CD14-positive monocyte (primary cell): ENCODE results near the gene DHRS1. TPM values are rescaled to one million over a fixed set of nuclear protein-coding genes. Genes with fewer than 3 reads are reported as not detected.

Experiments used
- DNase-seq, 3 donors: peaks; one replicate each; pipeline ENCODE4 v3.0.0-alpha.2; 2011 to 2022
- H2AFZ ChIP-seq: 2 replicates; pipeline ENCODE4 v1.6.0; 2012; ENCODE audit warnings: mild to moderate bottlenecking, low read depth, low read length, inconsistent platforms; ENCODE audit not compliant: insufficient read depth, poor library complexity, severe bottlenecking
- H3K27ac ChIP-seq, 2 donors: 1 replicate in 1 of 2; 2 replicates in 1 of 2; pipeline ENCODE4 v1.5.1; 2012 to 2013; ENCODE audit warnings: low read length in 2 of 2, control low read depth in 1 of 2, inconsistent platforms in 1 of 2, low read depth in 1 of 2, mild to moderate bottlenecking in 1 of 2
- H3K27me3 ChIP-seq, 2 donors: one replicate each; pipeline versions ENCODE4 v1.6.0 to v1.6.1; 2011 to 2013; ENCODE audit warnings: low read length in 2 of 2; ENCODE audit not compliant: control insufficient read depth in 2 of 2, insufficient read depth in 2 of 2
- H3K36me3 ChIP-seq, 2 donors: replicated peaks in 1 of 2; 1 replicate in 1 of 2; 2 replicates in 1 of 2; pipeline versions ENCODE4 v1.5.1 to v1.6.1; 2012 to 2013; ENCODE audit warnings: low read length in 2 of 2, control low read depth in 1 of 2, inconsistent platforms in 1 of 2, mild to moderate bottlenecking in 1 of 2; ENCODE audit not compliant: insufficient read depth in 2 of 2, control insufficient read depth in 1 of 2
- H3K4me1 ChIP-seq, 2 donors: 1 replicate in 1 of 2; 2 replicates in 1 of 2; pipeline versions ENCODE4 v1.5.1 to v1.6.1; 2012 to 2013; ENCODE audit warnings: low read length in 2 of 2, control low read depth in 1 of 2, inconsistent platforms in 1 of 2, mild to moderate bottlenecking in 1 of 2, moderate library complexity in 1 of 2; ENCODE audit not compliant: insufficient read depth in 2 of 2, control insufficient read depth in 1 of 2
- H3K4me2 ChIP-seq: replicated peaks from 2 replicates; pipeline ENCODE3; 2012; ENCODE audit warnings: low read length, moderate library complexity, mild to moderate bottlenecking; ENCODE audit not compliant: poor library complexity, severe bottlenecking; ENCODE audit errors: extremely low read depth
- H3K4me3 ChIP-seq, 3 experiments: fragments of 200-600 bp in 1 of 3; sonication (generic) in 1 of 3; replicated peaks in 1 of 3; 1 replicate in 2 of 3; 2 replicates in 1 of 3; pipeline ENCODE4 v1.5.1; 2011 to 2013; ENCODE audit warnings: low read length in 3 of 3, mild to moderate bottlenecking in 3 of 3, control low read depth in 2 of 3, low read depth in 2 of 3, inconsistent platforms in 1 of 3, moderate library complexity in 1 of 3
- H3K79me2 ChIP-seq: 2 replicates; pipeline ENCODE4 v1.6.0; 2012; ENCODE audit warnings: mild to moderate bottlenecking, control low read depth, inconsistent platforms, low read length, moderate library complexity; ENCODE audit not compliant: insufficient read depth
- H3K9ac ChIP-seq: 2 replicates; pipeline ENCODE4 v1.6.0; 2017; ENCODE audit warnings: low read length, mild to moderate bottlenecking; ENCODE audit not compliant: insufficient read depth, poor library complexity, severe bottlenecking
- H3K9me3 ChIP-seq, 2 donors: replicated peaks in 1 of 2; 1 replicate in 1 of 2; 2 replicates in 1 of 2; pipeline versions ENCODE4 v1.5.1 to v1.6.1; 2012 to 2013; ENCODE audit warnings: low read length in 2 of 2, control low read depth in 1 of 2; ENCODE audit not compliant: control insufficient read depth in 1 of 2, insufficient read depth in 1 of 2
- H4K20me1 ChIP-seq: 2 replicates; pipeline ENCODE4 v1.6.0; 2012; ENCODE audit warnings: mild to moderate bottlenecking, low read length, control low read depth, moderate library complexity; ENCODE audit not compliant: insufficient read depth
- H3K27ac Mint-ChIP-seq, 7 donors: one replicate each; pipeline ENCODE4 v1.8.0; 2020; ENCODE audit warnings: mild to moderate bottlenecking in 7 of 7, mixed read lengths in 7 of 7, moderate library complexity in 6 of 7, inconsistent platforms in 2 of 7
- H3K27me3 Mint-ChIP-seq, 3 donors: one replicate each; pipeline ENCODE4 v1.8.0; 2021 to 2022; ENCODE audit warnings: low read depth in 3 of 3, mild to moderate bottlenecking in 3 of 3, mixed read lengths in 3 of 3, moderate library complexity in 3 of 3, inconsistent platforms in 1 of 3
- H3K36me3 Mint-ChIP-seq, 2 donors: one replicate each; pipeline ENCODE4 v1.8.0; 2020; ENCODE audit warnings: mixed read lengths in 2 of 2, inconsistent platforms in 1 of 2, mild to moderate bottlenecking in 1 of 2
- H3K4me1 Mint-ChIP-seq: one replicate; pipeline ENCODE4 v1.8.0; 2020; ENCODE audit warnings: mild to moderate bottlenecking, mixed read lengths
- H3K4me3 Mint-ChIP-seq, 2 donors: one replicate each; pipeline ENCODE4 v1.8.0; 2020; ENCODE audit warnings: mild to moderate bottlenecking in 2 of 2, mixed read lengths in 2 of 2, moderate library complexity in 1 of 2
- H3K9me3 Mint-ChIP-seq, 7 donors: one replicate each; pipeline ENCODE4 v1.8.0; 2020 to 2022; ENCODE audit warnings: mixed read lengths in 7 of 7, mild to moderate bottlenecking in 6 of 7, moderate library complexity in 6 of 7, inconsistent platforms in 2 of 7
- WGBS: methylation state at CpG from one replicate; pipeline ENCODE4 v1.1.5; 2013; ENCODE audit warnings: missing lambda C conversion rate; ENCODE audit not compliant: insufficient coverage; 5-methylcytosine and 5-hydroxymethylcytosine counted together
- intact Hi-C, 2 donors: fragments of 100-400 bp; cut with micrococcal nuclease; formaldehyde crosslinking; loops; one replicate each; pipeline versions ENCODE4 v1.15.0 to v1.15.1; 2023
- polyA plus RNA-seq, 3 donors: library from polyadenylated mRNA; depleted of rRNA in 1 of 3; unstranded in 2 of 3; stranded (reverse) in 1 of 3; fragments of 300-500 nt in 2 of 3; fragments of >200 nt in 1 of 3; fragmentation: Illumina TruSeq in 2 of 3; gene quantifications; 1 replicate in 2 of 3; 2 replicates in 1 of 3; pipeline ENCODE4 v1.2.3, GENCODE V29; 2012 to 2021
- TF ChIP-seq, protein P1 (sequence below): fragments of 200-600 bp; IDR thresholded peaks from one replicate; pipeline ENCODE4 v1.8.0; 2022; ENCODE audit warnings: antibody characterized with exemption, mild to moderate bottlenecking

The DHRS1 gene
- polyA plus RNA-seq, 3 donors = 31.6 to 49.4 (median 48.8) TPM

DNA sequence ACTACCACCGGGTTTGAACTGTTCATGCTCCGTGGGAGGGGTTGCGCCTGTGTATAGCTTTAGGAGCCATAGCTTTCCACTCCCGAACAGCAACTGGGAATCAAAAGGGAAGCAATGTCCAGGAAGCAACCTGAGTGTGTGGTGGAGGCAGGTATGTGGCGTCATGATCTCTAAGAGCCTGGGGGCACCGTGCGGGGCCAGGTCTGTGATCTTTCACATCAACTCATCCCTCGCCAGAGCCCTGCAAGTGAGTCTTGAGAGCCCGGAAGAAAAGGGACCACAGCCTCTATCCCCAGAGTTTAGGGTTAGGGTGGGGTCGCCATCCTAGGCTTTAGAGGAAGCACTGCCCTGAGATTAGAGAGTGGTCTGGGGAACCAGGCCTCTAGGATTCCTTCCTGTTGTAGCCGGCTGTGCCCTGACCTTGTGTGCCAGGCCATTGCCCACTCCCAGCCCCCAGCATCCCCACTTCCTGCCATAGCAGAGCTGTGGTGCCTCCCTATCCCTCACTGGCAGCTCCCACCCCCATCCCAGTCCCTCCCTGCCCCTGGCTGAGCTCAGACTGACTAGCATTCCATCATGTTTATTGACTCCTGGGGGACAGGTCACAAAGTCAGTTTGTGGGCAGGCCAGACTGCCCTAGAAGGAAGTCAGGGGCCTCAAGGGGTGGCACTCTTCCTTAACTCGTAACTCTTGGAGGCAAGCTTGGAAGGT lies 36.0 kb upstream of the DHRS1 start:
- no peak overlapping the region for H3K9ac ChIP-seq
- peak overlapping the region in 1 of 3 experiments; percentile 66 for H3K4me3 ChIP-seq

More for the DNA sequence above, 36.0 kb upstream of the DHRS1 start:
- peaks cover 39 to 43% of the 10 kb centered on the region in 2 donors for H3K36me3 Mint-ChIP-seq
- peaks cover 81 to 95% of the 10 kb centered on the region in 2 donors for H3K4me1 ChIP-seq
- no peak for DNase-seq
- no peak overlapping the region for H2AFZ ChIP-seq
- peaks cover 19 to 26% of the 10 kb centered on the region in 2 donors for H3K36me3 ChIP-seq
- no peak overlapping the region for H3K27ac ChIP-seq
- TF ChIP-seq, protein P1, sequence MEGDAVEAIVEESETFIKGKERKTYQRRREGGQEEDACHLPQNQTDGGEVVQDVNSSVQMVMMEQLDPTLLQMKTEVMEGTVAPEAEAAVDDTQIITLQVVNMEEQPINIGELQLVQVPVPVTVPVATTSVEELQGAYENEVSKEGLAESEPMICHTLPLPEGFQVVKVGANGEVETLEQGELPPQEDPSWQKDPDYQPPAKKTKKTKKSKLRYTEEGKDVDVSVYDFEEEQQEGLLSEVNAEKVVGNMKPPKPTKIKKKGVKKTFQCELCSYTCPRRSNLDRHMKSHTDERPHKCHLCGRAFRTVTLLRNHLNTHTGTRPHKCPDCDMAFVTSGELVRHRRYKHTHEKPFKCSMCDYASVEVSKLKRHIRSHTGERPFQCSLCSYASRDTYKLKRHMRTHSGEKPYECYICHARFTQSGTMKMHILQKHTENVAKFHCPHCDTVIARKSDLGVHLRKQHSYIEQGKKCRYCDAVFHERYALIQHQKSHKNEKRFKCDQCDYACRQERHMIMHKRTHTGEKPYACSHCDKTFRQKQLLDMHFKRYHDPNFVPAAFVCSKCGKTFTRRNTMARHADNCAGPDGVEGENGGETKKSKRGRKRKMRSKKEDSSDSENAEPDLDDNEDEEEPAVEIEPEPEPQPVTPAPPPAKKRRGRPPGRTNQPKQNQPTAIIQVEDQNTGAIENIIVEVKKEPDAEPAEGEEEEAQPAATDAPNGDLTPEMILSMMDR = no peak
- H3K27me3 ChIP-seq = peaks cover 9 to 27% of the 10 kb centered on the region in 2 donors
- H3K4me1 Mint-ChIP-seq = peaks cover 84% of the 10 kb centered on the region
- H3K79me2 ChIP-seq = peaks cover 21% of the 10 kb centered on the region
- intact Hi-C loops = loop anchor here in 1 of 2 donors (2.0 kb wide), 1 partner anchor 99 kb away; no protein-coding TSS in a partner anchor
- H3K4me3 Mint-ChIP-seq = peak overlapping the region; percentile 60 to 89
- H3K9me3 Mint-ChIP-seq = peaks cover 0 to 9% (median 5%) of the 10 kb centered on the region in 7 donors
- peaks cover 52% of the 10 kb centered on the region for H4K20me1 ChIP-seq
- H3K27me3 Mint-ChIP-seq = peaks cover 21 to 41% (median 34%) of the 10 kb centered on the region in 3 donors
- 47% methylated on average over 4 of the region's 12 CpGs for WGBS
- H3K9me3 ChIP-seq = peaks cover 0 to 2% of the 10 kb centered on the region in 2 donors
- peak overlapping the region; percentile 78 for H3K4me2 ChIP-seq
- H3K27ac Mint-ChIP-seq = peak overlapping the region in 2 of 7 donors; percentile 8 to 33
